ENCODE results near the gene RPAP3. TPM values are rescaled to one million over a fixed set of nuclear protein-coding genes. Genes with fewer than 3 reads are reported as not detected.

RPAP3 gene
- total and polyA plus RNA-seq, 2 of the 4 experiments (the other 2 are of a cell fraction): 10.6 to 13.4 TPM

- Histone ChIP-seq H3K9me1 (ENCODE audit: insufficient read depth, low read length) (no peaks in the 10 kb centered on the region), H3K14ac (replicated peaks; ENCODE audit: low read depth, low read length) (no peak overlapping the region), H3K9me3 (ENCODE audit: control insufficient read depth, insufficient read depth, low read length) (no peaks in the 10 kb centered on the region), H2BK5ac (ENCODE audit: low read depth, low read length, poor library complexity, severe bottlenecking) (no peak overlapping the region), H3K4me3 (ENCODE audit: insufficient read depth, low read depth, low read length) (no peak overlapping the region), H4K91ac (ENCODE audit: insufficient read depth, low read depth, low read length) (no peak overlapping the region), H2AK5ac (ENCODE audit: low read depth, low read length) (no peak overlapping the region), H2AK9ac (replicated peaks; ENCODE audit: low read depth, low read length, poor library complexity) (no peak overlapping the region), H2BK20ac (ENCODE audit: low read depth, low read length) (no peak overlapping the region), H3K56ac (ENCODE audit: extremely low read depth, insufficient read depth, low read length) (no peak overlapping the region), H4K20me1 (ENCODE audit: insufficient read depth, low read length) (no peaks in the 10 kb centered on the region), H3K23ac (ENCODE audit: low read depth, low read length) (no peak overlapping the region), H3K36me3 (ENCODE audit: control insufficient read depth, insufficient read depth, low read length) (no peaks in the 10 kb centered on the region), H3K4me2 (ENCODE audit: low read depth, low read length) (no peak overlapping the region), H2BK120ac (ENCODE audit: low read depth, low read length) (no peak overlapping the region), H3K9ac (ENCODE audit: low read depth, low read length) (no peak overlapping the region), H3K27ac (ENCODE audit: insufficient read depth, low read length) (no peak overlapping the region), H3K4me1 (ENCODE audit: control insufficient read depth, insufficient read depth, low read length) (peaks cover 2% of the 10 kb centered on the region; the same call in 1 of the 2 replicates), H4K8ac (ENCODE audit: low read depth in 2 of 2, low read length in 2 of 2) (no peak overlapping the region), H3K79me1 (ENCODE audit: low read depth in 1 of 2, low read length in 2 of 2) (no peaks in the 10 kb centered on the region), H3K18ac (ENCODE audit: low read depth, low read length) (no peak overlapping the region), H3K27me3 (ENCODE audit: control insufficient read depth, insufficient read depth, low read length) (peaks cover 32% of the 10 kb centered on the region), H2AFZ (replicated peaks; ENCODE audit: low read length, poor library complexity) (peak overlapping the region; percentile 23), H3K4ac (ENCODE audit: low read depth, low read length) (no peak overlapping the region), H2BK15ac (ENCODE audit: low read depth, low read length) (no peak overlapping the region), H4K5ac (ENCODE audit: low read depth, low read length) (no peak overlapping the region)
- POLR2A ChIA-PET (ENCODE audit: unreplicated experiment): no interaction called here
- BruUV-seq (replicated peaks): no TSS peak
- in situ Hi-C loops (cut with MboI; ENCODE audit: low sequenced_read_pairs) (loop anchor here (10.0 kb wide), 1 partner anchor 89 kb away; no protein-coding TSS in a partner anchor), dilution Hi-C loops (cut with HindIII; ENCODE audit: low sequenced_read_pairs, unreplicated experiment) (no loop called here), intact Hi-C loops (cut with micrococcal nuclease) (no loop called here)
- 28% methylated on average over 4 of the region's 16 CpGs; no CpG with 5 or more reads in 1 of the 2 experiments for WGBS, 2 experiments (ENCODE audit: extremely low coverage in 2 of 2, insufficient read length in 1 of 2)
- ATAC-seq (ENCODE audit: low read depth) (no peak), DNase-seq (no peak)
- CTCF ChIA-PET: no interaction called here
- TF ChIP-seq USF2 (IDR thresholded peaks at IDR 0.05; ENCODE audit: low read depth, low read length): no peak
- TF ChIP-seq BHLHE40 (IDR thresholded peaks at IDR 0.05; ENCODE audit: low read depth, low read length): no peak
- TF ChIP-seq NFE2L2 (IDR thresholded peaks at IDR 0.05; ENCODE audit: low read depth, low read length): no peak
- no peak for TF ChIP-seq RCOR1 (IDR thresholded peaks at IDR 0.05; ENCODE audit: insufficient replicate concordance, low read length)
- no peak for TF ChIP-seq ELK1 (IDR thresholded peaks at IDR 0.05; ENCODE audit: borderline replicate concordance, low read depth, low read length)
- no peak for TF ChIP-seq MAFK (IDR thresholded peaks at IDR 0.05; ENCODE audit: low read depth, low read length)
- TF ChIP-seq CTCF (conservative IDR thresholded peaks at IDR 0.05; ENCODE audit: low read depth, low read length): no peak
- no peak for TF ChIP-seq RAD21 (IDR thresholded peaks at IDR 0.05; ENCODE audit: low read length)
- TF ChIP-seq CEBPB (IDR thresholded peaks at IDR 0.05; ENCODE audit: low read depth, low read length): no peak
- no peak for TF ChIP-seq CHD1 (IDR thresholded peaks at IDR 0.05; ENCODE audit: low read depth, low read length)
- no peak for TF ChIP-seq FOS (IDR thresholded peaks at IDR 0.05; ENCODE audit: low read depth, low read length)
- no peak for TF ChIP-seq SMC3 (IDR thresholded peaks at IDR 0.05; ENCODE audit: low read depth, low read length)
- no peak for TF ChIP-seq MXI1 (IDR thresholded peaks at IDR 0.05; ENCODE audit: borderline replicate concordance, low read depth, low read length)
- no peak for TF ChIP-seq RFX5 (IDR thresholded peaks at IDR 0.05; ENCODE audit: low read depth, low read length)
- TF ChIP-seq MAZ (IDR thresholded peaks at IDR 0.05; ENCODE audit: borderline replicate concordance, low read depth, low read length): no peak; the same call in 1 of the 2 replicates
- TF ChIP-seq POLR2A (IDR thresholded peaks at IDR 0.05; ENCODE audit: low read depth, low read length): no peak
Measured at GRCh38 chr12:47745485-47746041, 39.7 kb upstream of the RPAP3 start.
